ENCODE results near the gene UBE2J2. TPM values are rescaled to one million over a fixed set of nuclear protein-coding genes. Genes with fewer than 3 reads are reported as not detected.

UBE2J2 gene
- total RNA-seq, 1 donor from 2014 or later = 30.0 TPM

DNA sequence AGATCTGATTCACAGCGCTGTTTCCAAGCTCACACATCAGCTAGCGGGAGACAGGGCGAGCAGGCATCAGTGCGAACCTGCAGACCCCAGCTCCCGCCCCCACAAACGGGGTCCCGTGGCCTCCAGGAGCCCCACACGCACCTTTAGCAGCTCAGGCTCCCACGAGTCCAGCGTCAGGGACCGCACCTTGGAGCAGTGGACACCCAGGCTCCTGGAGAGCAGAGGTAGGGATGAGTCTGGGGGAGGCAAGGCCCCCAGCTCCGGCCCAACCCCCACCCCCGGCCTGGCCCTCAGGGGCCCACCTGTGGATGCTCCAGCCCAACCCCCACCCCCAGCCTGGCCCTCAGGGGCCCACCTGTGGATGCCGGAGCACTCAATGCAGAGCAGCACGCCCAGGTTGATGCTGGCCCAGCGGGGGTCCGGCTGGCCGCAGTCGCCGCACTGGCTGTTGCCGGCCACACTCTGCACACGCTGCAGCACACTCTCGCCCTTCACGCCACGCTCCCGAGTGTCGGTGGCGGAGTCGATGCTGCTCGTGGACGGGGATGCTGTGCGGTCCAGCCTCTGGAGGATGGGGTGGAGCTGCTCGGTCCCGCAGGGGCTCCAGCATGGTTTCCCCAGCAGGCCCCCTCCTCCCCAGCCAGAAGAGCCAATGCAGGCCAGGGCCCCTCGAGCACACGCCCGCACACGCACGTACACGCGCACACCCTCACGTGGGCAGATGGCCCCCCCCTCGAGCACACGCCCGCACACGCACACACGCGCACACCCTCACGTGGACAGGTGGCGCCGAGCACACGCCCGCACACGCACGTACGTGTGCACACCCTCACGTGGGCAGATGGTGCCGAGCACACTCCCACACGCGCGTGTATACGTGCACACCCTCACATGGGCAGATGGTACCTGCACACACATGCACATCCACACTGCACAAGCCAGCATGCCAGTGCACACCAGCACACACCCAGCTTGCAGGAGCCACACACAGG is 22.7 kb upstream of the UBE2J2 start:
- DNase-seq (ENCODE audit: low read depth in 2 of 2) = no peak

DNA sequence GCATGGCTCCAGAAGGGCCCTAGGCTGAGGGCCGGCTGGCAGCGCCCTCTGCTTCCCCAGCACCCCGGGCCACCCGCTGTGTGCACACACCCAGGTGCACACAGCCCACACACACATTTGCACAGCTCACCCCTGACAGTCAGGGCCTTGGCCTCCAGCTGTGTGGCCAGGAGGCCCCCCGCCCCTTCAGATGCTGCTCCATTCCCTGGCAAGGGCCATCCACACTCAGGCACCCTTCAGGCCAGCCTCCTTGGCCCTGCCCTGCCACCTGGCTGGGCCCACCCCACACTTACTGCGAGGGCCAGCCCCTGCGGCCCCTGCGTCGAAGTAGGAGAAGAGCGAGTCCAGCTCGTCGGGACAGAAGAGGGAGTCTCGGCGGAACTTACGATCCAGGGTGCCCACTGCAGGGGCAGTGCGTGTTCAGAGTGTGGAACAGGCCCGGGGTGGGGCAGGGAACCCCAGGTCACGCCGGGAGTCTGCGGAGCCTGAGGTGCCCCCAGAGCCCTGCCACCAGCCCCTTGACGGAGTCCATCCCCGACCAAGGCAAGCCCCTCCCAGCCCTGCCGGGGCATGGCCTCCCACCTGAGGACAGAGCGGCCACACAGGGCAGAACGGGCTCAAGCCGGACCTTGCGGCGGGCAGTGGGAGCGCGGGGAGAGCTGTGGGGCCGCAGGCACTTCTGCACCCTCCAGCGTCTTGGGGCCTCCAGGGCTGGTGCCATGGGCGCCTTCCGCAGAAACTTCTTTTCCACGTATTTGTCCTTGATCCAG is 21.7 kb upstream of the UBE2J2 start:
- no peak for DNase-seq (ENCODE audit: low read depth in 2 of 2)

DNA sequence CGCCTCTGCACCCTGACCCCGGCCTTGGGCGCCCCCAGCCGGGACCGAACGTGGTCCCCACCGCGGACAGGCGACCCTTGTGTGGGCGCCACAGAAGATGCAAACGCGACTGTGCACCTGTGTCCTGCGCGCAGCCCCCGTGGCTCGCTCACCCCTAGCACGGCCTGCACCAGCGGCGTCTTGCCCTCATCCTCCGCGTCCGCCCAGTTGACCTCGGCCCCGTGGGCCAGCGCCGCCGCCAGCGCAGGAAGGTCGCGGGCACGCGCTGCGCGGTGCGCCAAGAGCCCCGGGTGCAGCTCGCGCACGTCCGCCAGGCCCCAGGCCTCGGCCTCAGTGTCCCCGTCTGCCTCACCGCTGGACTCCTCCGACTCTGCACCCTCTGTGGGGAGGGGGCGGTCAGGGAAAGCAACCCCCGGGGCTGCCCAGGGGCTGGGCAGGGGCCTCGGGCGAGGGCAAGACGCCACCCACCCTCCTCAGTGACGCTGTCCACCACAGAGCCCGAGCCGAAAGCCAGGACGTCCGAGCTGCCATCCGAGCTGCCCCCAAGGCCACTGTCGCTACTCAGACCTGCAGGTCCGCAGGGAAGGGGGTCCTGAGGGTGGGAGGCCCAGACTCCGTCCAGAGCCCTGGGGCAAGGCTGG is 20.7 kb upstream of the UBE2J2 start:
- DNase-seq (ENCODE audit: low read depth in 2 of 2) = no peak

DNA sequence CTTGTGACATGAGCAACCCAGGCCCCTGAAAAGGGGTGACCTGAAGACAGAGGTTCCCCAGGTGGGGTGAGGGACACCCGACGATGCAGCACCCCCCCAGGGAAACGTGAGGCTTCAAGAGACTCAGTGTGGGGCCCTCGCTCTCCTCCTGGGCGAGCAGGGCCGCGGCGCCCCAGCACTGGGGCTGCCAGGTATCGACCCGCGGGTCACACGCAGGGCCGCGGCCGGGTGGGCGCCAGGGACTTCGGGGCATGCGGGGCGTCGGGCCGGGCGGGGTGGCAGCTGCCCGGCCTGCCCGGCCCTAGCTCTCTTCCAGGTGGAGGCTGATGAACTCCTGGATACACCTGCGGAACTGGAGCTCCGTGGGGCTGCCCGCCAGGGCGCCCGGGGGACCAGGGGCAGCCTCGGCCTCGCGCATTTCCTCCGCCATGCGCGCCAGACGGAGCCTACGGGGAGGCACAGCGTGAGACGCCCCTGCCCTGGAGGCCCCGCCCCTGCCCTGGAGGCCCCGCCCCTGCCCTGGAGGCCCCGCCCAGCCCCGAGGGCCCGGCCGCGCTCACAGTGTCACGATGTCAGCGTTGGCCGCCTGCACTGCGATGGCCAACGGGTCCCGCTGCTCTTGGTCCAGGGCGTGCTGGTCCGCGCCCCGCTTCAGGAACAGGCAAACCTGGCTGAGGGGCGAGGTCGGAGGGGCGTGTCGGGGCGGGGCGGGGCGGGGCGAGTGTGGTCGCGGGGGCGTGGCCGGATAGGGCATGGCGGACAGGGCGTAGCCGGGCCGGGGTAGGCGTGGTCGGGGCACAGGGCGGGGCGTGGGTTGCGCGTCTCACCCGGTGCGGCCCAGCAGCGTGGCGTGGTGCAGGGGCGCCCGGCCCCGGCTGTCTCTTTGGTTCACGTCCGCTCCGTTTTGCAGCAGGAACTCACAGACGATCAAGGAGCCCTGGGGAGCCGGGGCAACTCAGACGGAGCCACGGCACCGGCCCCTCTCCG is 19.9 kb upstream of the UBE2J2 start:
- DNase-seq (ENCODE audit: low read depth in 2 of 2) = peak in 1 of 2 donors; percentile 25

DNA sequence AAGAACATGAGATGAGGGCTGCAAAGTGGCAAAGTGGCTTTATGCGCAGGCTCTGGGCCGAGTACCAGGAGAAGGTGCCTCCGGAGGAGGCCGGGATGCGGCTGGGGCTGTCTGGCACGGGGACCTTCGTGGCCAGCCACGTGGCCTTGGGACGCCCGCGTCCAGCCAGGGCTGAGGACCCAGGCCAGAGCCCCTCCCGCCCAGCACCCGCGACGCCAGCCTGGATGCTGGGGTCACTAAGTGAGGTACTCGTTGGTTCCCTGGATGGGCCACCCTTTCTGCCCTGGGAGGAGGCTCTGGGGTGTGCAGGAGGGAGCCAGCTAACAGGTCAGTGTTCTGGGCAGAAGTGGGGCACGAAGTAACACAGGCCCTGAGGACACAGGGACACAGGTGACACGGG is 19.2 kb upstream of the UBE2J2 start:
- no peak for DNase-seq (ENCODE audit: low read depth in 2 of 2)

DNA sequence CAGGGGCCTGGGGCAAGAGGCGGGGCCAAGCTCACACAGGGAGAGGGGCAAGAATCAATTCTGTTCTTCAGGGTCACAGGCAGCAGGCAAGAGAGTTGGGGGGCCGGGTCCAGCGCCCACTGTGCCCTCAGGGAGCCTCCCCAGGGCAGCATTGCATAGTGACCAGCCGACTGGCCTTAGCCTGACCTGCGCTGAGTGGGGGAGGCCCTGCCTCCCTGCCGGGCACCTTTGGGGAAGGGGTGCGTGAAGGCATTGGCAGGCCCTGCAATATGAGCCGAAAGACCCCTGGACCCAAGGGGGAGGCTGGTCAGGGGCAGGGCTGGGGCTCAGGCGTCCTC is 18.8 kb upstream of the UBE2J2 start:
- no peak for DNase-seq (ENCODE audit: low read depth in 2 of 2)

DNA sequence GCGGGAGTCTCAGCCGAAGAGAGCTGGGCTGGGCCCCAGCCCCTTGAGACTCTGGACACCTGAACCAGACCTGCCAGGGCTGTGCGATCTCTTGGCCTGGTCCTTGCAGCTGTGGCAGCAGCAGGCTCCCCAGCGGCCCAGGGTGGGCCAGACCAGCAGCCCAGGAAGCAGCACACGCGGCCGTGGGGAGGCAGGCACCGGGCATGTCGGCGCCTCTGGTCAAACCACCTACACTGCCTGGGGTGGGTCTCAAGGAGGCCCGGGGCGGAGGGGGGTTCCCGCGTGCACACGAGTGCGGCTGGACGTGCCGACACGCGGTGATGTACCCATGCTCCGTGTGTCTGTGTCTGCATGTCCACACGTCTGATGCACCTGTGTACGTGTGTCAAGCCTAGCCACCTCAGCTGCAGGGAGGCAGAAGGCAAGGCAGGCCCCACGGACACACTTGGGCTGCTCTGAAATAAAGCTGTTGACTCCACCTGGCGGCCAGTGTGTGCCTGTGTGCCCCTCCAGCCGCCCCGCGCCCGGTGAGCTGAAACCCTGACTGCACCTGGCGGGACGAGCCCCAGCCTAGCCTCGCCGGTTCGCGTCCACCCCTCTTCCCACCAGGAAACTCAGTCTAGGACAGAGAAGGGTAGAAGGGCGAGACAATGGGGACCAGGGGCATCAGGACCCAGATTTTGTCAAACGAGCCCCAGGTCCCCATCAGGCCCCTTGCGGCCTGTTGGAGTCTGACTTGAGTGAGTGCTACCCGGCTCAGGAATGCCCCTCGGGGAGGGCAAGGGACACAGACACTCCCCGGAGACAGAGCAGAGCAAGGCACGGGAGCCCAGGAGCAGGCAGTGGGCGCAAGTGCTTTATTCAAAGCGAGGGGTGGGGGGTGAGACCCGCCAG is 18.1 kb upstream of the UBE2J2 start:
- peak in 1 of 2 donors; percentile 70 for DNase-seq (ENCODE audit: low read depth in 2 of 2)

DNA sequence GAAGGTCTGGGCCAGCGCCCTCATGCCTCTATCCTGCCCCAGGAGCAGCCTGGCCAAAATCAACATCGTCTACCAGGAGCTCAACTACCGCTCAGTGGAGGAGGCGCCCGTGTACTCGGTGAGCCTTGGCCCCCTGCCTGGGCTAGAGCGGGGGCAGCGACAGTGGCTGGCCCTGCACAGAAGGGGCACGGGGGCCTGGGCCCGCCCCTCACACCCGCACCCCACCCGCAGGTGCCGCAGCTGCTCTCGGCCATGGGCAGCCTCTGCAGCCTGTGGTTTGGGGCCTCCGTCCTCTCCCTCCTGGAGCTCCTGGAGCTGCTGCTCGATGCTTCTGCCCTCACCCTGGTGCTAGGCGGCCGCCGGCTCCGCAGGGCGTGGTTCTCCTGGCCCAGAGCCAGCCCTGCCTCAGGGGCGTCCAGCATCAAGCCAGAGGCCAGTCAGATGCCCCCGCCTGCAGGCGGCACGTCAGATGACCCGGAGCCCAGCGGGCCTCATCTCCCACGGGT is 17.4 kb upstream of the UBE2J2 start:
- no peak for DNase-seq (ENCODE audit: low read depth in 2 of 2)

DNA sequence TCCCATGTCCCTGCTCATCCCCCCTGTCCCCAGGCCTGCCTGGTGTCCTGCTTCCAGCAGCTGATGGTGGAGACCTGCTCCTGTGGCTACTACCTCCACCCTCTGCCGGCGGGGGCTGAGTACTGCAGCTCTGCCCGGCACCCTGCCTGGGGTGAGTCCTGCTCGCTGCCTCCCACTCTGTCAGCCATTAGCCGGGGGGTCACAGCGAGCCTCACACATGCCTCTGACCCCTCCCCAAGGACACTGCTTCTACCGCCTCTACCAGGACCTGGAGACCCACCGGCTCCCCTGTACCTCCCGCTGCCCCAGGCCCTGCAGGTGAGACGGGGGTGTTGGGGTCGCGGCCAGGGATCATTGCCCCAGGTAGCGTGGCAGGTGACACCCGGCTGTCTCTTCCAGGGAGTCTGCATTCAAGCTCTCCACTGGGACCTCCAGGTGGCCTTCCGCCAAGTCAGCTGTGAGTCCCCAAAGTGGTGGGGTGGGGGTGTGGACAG is 16.6 kb upstream of the UBE2J2 start:
- DNase-seq (ENCODE audit: low read depth in 2 of 2) = peak in 1 of 2 donors; percentile 60

DNA sequence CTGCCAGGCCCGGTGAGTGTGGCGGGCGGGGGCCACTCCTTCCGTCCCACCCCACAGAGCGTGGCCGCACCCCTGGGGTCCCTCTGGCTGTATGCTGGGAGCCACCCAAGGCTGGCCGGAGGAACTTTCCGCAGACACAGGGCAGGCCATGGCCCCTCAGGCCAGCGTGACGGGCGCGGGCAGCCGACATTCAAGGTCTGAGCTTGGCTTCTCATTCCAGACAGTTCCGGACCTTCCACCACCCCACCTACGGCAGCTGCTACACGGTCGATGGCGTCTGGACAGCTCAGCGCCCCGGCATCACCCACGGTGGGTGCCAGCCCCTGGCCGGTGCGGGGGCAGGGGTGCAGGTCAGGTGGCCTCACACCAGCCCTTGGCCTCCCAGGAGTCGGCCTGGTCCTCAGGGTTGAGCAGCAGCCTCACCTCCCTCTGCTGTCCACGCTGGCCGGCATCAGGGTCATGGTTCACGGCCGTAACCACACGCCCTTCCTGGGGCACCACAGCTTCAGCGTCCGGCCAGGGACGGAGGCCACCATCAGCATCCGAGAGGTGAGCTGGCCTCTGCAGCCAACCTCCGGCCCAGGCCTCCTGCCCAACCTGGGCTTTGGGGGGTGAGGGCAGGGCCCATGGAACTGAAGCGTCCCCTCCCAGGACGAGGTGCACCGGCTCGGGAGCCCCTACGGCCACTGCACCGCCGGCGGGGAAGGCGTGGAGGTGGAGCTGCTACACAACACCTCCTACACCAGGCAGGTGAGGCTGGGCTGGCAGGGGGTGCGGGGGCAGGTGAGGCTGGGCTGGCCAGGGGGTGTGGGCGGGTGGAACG is 13.8 kb upstream of the UBE2J2 start:
- DNase-seq (ENCODE audit: low read depth in 2 of 2) = no peak

DNA sequence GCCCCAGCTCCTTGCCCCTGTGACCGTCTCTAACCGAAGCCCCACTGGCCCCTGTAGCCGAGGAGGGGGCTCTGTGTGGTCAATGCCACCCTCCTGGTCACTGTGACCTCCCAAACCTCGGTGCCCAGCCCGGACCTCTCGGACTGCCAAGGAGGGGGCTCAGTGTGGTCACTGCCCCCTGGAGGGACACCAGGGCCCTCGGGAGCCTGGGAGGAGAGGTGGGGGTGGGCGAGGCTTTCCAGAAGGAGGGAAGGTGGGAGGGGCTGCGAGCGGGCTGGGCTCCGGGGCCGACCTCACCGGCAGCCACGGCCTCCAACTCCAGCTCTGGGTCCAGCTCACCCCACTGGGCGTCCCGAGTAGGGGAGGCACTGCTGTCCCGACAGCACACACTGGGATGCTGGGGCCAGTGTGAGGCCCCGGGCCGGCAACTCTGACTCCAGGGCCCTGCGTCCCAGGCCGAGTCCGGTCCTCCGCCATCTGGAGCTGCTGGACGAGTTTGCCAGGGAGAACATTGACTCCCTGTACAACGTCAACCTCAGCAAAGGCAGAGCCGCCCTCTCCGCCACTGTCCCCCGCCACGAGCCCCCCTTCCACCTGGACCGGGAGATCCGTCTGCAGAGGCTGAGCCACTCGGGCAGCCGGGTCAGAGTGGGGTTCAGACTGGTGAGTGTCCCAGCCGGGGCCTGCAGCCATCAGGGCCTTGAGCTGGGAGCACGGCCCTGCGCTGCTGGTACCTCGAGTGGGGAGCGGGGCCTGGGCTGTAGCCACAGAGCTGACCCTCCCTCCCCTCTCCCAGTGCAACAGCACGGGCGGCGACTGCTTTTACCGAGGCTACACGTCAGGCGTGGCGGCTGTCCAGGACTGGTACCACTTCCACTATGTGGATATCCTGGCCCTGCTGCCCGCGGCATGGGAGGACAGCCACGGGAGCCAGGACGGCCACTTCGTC is 12.9 kb upstream of the UBE2J2 start:
- no peak for DNase-seq (ENCODE audit: low read depth in 2 of 2)

DNA sequence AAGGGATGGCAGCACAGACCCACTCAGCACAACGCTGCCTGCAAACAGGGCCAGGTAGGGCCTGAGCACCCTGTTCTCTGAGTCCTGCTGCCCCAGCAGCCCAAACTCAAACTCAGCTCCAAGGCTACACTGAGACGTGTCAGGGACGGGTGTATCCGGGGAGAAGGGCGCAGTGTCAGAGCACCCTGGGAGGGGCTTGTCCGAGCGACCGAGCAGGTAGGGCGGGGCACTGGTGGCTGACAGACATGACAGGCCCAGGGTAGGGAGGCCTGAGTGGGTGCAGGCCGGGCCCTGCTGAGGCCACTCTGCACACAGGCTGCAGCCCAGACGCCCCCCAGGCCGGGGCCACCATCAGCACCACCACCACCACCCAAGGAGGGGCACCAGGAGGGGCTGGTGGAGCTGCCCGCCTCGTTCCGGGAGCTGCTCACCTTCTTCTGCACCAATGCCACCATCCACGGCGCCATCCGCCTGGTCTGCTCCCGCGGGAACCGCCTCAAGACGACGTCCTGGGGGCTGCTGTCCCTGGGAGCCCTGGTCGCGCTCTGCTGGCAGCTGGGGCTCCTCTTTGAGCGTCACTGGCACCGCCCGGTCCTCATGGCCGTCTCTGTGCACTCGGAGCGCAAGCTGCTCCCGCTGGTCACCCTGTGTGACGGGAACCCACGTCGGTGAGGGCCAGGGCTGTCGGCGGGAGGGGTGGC is 12.1 kb upstream of the UBE2J2 start:
- no peak for DNase-seq (ENCODE audit: low read depth in 2 of 2)

DNA sequence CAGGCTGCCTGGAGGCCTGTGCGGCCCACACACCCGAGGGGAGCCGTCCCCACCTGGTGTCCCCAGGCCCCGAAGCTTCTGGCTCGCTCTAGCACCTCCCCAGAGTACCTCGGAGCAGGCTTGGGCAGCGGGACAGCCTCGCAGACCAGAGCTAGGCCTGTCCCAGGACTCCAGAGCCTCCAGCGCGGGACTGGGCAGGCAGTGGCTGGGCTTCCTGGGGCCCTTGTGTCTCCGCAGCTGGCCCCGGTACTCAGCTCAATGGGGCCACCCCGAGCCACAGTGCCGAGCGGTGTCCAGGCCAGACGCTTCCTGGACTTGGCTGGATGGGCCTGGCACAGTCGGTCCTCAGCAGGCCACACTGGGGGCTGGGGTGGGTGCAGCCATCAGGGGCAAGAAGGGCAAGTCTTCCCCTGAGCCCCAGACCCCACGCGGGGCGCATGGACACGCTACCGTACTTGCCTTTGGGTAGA is 11.5 kb upstream of the UBE2J2 start:
- no peak for DNase-seq (ENCODE audit: low read depth in 2 of 2)

DNA sequence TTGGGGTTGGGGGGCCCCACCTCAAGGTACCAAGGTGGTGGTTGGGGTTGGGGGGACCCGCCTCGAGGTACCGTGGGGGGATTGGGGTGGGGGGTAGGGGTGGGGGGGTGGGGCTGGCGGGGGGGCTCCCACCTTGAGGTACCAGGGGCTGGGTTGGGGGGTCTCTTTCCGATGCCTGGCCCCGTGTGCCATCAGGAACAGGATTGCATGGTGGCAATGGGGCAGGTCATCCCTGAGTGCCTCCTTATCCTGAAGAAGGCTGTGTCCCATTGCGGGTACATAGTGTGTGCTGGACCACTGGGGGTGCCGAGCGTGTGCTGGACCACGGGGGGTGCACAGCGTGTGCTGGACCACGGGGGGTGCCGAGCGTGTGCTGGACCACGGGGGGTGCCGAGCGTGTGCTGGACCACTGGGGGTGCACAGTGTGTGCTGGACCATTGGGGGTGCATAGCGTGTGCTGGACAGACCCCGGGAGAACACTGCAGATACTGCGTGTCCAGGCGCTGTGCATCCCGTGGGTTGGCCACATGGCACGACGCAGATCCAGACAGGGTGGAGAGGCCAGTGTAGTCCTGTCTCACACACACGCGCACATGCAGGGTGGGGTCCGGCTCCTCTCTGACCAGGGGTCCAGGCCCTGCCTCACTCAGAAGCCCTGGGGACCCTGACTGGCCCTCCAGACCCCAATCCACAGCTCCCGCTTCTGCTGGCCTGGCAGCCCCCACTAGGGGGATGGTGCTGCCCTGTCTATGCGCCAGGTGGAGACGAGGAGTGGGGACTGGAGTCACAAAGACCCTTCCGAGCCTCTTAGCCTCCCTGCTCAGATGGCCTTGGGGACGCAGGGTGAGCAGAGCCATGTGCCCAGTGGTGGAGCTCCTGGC is 10.8 kb upstream of the UBE2J2 start:
- DNase-seq (ENCODE audit: low read depth in 2 of 2) = no peak

DNA sequence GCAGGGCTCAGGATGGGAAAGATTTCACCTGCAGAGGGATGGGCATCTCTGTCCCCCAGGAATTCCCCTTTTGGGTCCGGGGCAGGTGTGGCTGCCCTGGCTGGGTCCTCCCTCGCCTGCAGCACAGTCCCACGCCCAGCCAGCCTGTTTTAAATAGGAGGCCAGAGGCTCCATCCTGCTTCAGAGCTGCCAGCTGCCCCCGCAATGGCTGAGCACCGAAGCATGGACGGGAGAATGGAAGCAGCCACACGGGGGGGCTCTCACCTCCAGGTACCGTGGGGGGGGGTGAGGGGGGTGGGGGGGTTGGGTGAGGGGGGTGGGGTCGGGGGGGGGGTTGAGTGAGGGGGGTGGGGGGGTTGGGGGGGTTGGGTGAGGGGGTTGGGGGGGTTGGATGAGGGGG is 10.2 kb upstream of the UBE2J2 start:
- DNase-seq (ENCODE audit: low read depth in 2 of 2) = no peak

DNA sequence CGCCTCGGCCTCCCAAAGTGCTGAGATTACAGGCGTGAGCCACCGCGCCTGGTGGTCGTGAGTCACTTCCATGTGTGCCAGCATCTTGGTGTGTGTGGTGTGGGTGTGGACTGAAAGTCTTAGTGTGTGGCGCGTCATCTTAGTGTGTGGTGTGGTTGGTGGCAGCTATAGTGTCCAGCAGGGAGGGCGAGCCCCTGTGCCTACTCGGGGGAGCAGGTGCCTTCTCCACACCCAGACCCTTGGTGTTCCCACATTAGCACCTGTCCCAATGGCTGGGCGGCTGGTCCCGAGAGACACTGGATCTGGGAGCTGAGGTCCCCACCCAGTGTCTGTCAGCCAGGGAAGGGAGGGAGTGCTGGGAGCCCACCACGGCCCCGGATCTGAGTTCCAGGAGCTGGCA is 9.3 kb upstream of the UBE2J2 start:
- DNase-seq (ENCODE audit: low read depth in 2 of 2) = peak in 1 of 2 donors; percentile 24
